Renal cortex interstitium (tissue), 11 donors: ENCODE measurements around the gene NPW. TPM values are rescaled to one million over a fixed set of nuclear protein-coding genes. Genes with fewer than 3 reads are reported as not detected.
A peak's percentile ranks its signal among the peaks of the same experiment; 100 is the strongest.

Source experiments
- DNase-seq, 11 donors: peaks; one replicate each; pipeline ENCODE4 v3.0.0-alpha.2; 2013; ENCODE audit warnings: low read depth in 9 of 11, low spot score in 4 of 11; ENCODE audit errors: extremely low read depth in 1 of 11
- polyA plus RNA-seq, 3 donors: library from polyadenylated mRNA; unstranded; fragments of 120-200 nt; gene quantifications; one replicate each; pipeline ENCODE4 v1.2.1, GENCODE V29; 2013; ENCODE audit not compliant: insufficient read length in 3 of 3

Gene NPW
- polyA plus RNA-seq, 3 donors, result 3.8 to 12.4 (median 8.2) TPM

DNA sequence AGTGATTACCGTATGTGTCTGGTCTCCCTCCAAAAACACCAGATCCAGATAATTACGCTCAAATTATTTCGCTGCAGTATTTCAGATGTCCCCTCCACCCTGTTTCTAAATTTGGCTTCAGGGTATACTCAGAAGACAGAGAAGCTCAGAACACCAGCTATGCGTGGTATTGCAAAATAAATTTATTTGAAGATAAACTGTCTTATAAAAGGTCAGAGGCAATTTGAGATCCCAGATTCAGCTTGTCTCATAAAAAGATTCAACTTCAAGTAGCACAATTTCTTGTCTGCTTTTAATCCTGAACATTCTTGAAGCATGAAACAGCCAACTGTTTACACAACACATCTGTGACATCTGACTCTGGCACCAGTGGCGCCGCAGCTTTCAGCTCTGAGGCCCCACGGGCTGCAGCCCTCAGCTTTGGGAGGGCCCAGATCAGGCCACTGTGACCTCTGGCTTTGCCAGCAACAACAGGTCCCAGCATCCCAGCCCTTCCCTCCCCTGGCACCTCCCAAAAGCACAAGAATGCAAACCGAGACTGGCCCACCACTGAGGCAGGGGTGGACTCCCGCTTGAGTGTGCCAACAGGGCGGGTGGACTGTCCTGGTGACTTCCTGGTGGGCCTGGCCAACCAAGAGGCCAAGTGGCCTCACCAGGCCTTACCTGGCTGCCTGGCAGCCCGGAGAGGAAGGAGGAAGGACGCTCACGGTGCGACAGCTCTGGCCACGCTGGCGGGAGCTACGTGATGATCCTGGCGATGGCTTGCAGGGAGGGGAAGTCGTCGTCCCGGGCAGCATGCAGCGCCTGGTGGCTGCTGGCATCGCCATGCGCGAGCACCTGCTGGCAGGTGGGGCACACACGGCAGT is 21.9 kb upstream of the NPW start:
- no peak for DNase-seq

DNA sequence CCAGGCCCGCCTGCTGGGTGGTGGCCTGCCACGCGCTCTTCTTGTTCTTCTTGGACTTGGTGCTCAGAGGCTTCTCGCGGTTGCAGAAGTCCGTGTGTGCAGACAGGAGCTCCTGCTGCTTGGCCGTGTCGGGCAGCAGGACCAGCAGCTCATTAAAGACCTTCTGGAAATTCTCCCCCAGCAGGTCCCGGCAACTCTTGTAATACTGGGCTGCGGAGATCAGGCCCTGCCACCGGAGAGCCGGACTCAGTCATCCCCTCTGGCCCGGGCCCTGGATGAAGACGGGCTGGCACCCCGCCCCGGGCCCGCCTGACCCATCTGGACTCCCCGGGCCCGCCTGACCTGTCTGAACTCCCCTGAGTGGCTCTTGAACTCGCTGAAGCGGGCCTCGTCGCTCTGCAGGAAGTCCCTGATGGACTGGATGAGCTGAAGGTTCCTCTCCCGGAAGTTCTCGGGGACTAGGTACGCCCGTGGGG is 21.2 kb upstream of the NPW start:
- DNase-seq, result no peak

DNA sequence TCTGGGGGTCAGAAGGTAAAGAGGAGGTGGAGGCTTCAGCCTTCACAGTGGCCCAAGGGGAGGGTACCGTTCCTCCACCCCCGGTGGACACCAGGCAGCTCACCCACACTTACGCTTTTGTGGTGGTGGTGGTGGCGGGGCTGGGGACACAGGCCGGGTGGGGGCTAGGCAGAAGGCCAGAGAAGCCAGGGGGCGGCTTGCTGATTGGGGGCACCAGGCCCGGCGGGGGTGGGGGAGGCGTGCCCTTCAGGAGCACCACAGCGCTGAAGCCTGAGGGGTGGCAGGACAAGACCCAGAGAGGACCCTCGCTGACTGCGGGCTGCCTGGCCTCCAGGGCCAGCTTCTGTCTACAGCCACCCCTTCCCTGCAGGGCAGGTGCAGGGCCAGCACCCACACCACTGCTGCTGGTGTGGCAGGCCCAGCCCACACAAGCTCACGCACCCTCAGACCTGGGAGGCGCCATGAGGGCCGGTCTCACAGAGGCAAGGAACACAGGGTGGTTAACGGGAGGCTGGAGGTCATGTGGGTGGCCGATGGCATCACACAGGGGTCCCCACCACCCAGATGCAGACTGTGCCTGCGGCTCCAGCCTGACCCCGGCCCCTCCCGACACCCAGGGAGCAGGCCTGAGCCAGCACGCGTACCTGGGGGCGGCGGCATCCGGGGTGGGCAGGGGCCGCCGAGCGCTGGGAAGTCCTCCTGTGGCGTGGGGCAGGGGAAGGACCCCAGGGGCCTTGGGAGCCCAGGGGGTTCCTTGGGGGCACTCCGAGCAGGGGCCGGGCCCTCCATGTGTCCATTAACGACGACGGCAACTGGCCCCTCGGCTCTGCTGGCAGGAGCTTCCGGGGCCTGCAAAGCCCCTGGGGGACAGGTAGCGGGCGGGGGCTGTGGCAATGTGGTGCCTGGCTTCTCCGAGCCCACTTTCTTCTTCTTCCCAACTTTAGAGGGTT is 20.5 kb upstream of the NPW start:
- DNase-seq, result no peak

DNA sequence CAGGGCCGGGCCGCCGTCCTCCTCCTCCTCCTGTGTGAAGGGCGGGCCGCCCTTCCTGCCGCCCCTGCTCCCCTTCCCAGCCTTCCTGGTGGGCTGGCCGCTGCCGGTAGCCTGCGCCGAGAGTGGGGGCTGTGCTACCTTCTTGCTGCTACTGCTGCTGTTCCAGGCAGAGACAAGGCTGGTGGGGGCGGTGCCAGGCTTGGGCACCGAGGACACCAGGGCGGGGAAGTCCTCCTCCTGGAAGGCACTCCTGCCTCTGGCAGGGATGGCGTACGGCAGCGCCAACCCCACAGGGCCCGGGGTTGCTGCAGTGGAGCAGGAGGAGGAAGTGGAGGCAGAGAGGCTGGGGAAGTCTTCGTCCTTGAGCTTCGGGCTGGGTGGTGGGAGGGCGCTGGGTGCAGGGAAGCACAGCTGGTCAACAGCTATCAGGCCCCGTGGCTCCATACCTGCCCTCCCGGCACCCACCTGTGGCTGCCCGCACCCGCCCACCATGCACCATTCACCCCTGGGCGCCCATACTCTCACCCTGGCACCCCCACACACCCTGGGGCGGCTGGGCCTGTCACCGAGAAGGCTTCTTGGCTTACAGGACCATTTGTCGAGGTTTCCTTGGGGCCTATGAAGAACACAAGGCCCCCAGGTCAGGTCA is 19.6 kb upstream of the NPW start:
- no peak for DNase-seq

DNA sequence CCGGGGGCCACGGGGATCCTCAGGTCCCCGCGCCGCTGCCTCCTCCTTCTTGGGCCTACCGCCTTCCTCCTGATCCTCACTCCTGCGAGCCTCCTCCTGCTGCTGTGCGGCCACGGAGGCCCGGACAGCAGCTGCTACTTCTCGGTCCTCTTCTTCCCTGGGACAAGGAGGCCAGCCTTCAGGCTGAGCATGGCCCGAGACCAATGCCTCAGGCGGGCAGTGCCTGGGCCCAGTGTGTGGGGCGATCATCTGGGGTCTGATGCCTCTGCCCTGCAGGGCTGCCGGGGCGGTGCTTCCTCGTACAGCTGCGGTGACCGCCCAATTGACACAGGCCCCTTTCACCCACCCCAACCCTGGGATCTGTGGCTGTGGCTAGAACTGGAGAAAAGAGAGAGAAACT is 18.6 kb upstream of the NPW start:
- DNase-seq, result no peak

DNA sequence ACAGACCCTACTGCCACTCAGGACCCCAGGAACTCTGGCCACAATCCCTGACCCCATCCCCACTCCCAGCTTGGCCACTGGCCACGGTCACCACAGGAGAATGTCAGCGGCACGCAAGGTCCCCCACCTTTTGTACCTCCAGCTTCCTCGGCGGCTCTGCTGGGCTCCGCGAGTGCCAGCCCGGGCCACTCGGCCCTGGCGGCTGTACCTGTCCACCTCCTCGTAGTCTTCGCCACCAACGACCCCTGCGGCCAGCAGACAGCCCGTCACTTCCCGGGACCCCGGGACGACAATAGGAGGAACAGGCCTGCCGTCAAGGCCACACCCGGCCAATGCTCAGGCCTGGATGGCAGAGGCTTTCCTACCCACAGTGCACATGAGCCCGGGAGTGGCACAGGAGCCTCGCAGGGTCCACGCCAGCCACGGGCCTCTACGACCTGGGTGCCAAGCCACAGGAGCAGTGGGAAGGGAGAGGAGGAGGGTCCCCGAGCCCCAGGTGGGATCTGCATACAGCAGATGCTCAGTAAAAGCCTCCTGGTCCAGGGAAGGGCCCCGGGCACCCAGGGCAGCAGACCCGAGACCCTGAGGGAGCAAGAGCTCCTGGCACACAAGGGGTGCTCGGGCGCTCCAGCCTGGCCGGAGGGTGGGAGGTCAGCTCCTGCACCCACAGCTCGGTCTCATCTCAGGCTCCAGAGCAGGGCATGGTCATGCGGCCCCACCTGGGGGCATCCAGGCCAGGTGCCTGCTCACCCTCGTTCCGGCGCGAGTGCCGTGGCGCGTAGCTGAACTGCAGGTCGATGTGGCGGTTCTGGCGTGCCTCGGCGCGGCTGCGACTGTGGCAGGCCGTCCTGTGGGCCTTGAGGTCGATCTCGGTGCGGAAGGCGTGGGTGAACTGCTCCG is 17.9 kb upstream of the NPW start:
- no peak for DNase-seq

DNA sequence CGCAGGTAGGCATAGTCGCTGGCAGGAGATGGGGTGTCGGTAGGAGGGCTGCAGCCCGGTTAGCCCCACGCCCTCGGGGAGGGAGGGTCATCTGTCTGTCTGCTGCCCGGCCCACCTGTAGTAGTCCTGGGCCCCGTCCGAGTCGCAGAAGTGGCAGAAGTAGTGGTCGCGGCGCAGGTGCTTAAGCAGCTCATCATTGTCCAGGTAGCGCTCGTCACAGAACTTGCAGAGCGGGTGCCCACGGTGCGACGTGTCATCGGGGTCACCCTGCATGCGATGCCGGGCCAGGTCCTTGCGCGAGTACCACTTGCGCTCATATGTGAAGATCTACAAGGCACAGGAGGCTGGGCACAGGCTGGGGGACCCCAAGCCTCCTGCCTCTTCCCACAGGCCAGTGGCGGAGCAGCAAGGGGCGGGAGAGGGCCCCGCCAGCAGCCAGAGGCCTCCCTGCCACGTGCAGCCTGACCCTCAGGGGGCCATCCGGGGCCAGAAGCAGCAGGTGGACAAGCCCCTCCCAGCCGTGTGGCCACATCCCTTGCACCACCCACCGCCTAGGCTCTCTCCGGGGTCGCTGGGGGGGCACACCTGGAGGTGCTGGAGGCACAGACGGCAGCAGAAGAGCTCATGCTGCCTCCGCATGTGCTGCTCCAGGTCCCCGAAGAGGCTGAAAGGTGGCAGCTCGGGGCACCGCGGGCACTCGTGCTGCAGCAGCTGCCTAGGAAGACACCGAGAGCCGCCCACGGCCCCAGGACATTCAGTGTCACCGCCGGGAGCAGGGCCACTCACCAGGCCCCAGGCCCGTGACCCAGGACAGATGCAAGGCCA is 17.0 kb upstream of the NPW start:
- no peak for DNase-seq

DNA sequence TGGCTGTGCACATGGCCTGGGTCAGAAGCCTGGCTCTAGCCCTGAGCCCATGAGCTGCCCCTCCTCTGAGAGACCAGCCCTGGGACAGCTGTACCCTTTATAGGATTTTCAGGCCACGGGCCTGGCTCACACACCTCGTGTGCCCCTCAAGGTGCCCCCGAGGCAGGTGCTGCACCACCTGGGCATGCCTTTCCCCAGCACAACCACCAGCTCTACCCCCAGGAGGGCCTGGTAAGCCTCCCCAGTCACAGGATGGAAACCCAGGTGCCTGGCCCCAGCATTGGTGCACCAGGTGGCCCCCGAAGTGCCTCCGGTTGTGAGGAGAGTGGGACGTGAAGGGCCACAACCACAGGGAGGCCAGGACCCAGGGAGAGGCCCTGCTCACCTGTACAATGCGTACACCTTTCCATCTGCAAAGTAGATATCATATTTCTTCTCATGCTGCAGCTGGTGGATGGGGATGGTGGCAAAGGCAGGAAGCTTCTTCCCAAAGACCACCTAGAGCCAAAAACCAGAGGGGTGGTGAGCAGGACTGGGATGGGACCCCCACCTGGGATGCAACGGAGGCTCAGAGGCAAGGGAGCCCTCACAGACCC is 16.3 kb upstream of the NPW start:
- no peak for DNase-seq

DNA sequence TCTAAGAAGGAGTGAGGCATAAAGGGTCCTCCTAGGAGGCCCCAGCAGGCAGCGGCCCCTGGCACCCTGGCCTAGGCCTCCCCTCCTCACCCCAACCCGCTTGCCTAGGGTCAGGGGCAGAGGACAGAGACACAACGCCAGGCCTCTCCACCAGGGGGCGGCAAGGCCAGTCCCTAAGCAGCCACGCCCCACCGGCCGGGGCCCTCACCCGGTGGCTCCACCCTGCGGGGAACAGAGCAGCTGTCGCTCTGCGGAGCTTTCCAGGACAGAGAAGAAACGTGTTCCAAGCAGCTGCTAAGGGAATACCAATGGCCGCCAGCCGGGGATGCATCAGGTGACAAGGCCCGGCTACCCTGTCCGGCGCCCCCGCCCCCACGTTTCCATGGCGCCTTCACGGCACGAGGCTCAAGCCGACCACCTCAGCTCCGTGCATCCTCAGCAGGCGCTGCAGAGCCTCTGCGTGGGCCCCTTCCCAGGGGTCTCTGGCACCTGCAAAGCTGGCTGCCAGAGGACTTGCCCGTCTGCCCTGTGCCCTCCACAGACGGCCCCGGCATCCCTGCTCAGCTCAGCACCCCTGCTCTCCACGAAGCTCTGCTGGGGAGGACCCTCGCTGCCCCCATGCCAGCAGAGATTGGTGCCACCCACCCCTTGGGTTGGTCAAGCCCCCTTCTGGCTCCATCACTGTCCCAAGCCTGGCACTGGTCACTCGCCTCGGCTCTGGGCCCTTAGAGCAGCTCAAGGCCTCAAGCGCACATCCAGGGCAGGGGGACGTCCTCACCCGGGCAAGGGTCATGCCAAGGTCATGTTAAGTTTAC is 15.6 kb upstream of the NPW start:
- DNase-seq, result peak in 8 of 11 donors; percentile 68 to 89 (median 78)

DNA sequence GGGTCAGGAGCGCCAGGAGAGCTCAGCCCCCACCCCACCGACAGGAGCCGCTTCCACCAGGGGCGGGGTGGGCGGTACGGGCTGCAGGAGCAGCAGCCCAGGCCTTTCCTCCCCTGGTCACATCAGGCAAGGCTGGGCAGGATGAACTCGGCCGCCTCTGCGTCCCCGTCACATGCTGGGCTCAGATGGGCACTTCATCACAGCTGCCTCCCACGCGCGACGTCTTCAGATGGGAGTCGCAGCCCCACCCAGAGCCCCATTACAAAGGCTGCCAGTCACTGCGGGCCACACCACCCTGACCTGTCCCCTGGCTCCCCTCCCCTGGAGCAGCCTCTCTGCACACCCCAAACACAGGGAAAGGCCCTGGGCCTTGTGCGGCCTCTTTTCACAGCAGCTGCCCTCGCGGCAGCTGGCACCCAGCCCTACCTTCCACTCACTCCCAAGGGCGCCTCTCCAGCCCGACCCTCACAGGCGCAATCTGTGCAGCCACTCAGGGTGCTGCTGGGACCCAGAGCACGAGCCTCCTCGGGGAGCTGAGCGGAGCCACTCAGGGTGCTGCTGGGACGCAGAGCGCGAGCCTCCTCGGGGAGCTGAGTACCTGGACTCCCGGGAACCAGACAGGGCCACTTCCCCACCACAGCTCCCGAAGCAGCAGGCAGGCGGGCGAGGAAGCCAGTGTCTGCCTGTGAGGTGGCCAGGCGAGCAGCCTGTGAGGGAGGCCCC is 14.6 kb upstream of the NPW start:
- DNase-seq, result no peak

DNA sequence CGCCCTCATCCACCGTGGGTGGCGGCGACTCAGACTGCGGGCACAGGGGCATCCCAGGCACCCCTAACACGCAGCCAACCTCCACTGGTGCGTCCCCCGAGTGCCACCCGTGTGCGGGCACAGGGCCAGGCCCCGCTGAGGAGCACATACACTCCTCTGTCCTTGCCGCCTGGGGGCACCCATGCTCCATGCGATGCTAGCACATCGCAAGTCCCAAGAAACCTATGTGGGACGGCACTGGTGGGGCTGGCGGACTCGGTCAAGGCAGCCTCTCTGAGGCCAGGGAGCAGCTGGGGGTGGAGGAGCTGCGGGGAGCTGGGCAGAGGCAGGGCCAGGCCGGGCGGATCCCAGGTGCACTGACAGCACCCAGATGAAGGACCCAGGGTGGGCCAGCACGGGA is 13.9 kb upstream of the NPW start:
- DNase-seq, result no peak

DNA sequence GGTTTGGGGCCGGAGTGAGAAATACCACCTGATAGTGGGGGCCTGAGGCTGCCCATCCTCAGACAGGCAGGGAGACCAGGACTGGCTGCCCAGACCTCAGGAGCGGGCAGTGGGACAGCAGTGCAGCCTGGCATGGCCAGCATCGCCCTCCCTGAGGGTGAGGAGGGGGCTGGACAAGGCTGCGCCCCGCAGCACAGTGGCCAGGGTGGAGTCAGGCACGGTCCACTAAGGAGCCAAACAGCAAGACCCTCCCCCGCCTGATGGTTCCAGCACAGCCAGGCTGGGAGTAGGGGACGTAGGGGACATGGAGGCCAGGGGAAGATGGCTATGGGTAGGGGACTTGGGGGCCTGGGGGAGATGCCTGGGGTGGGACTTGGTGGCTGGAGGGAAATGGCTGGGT is 13.3 kb upstream of the NPW start:
- DNase-seq, result no peak

DNA sequence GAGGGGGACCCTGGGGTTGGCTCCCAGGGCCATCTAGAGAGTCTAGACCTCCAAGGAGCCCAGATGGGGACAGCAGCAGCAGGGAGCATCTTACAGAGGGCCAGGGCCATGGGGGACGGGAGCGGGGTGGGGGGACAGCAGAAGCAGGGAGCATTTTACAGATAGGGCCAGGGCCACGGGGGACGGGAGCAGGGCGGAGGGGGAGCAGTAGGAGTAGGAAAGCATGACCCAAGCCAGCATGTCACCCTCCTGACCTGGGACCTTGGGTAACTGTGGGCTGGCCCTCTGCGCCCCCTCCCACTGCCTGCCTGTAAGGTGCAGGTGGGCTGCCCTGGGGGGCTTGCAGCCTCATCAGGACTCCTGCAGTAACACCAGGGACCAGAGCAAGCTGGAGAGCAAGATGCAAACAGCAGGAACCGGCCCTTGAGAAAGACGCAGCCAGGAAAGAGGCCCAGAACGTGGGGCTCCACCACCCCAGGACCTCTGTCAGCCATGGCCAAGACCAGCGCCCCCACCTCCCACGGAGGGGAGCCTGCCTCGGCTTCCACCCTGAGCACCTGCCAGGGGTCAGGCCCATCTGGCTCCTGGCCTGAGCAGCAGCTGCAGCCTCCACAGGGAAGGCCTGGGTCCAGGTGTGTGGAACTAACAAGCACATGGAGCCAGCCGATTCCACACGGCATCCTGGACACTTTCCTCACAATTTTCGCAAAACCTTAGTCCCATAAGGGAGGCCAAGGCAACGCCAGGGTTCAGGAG is 12.3 kb upstream of the NPW start:
- DNase-seq, result no peak

DNA sequence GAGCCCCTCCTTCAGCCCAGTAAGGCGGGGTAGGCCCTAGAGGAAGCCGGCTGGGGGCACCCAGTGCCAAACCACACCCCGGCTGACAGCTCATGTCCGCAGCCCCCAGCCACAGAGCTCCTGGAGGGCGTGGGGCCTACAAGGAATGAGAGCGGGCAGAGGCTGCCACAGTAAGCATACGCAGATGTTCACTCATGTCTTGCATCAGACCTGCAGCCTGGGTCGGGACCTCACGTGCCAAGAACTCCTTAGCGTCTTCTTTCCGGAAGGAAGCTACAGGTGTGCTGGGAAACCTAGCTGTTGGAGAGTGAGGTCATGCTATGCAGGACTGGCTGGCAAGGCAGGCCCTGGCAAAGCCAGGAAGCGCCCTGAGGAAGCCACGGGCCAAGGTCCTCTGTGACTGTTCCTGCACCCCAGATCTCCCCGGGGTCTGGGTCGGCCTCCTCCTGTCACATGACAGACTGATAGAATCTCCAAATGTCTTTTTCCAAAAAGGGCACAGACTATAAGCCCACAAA is 11.5 kb upstream of the NPW start:
- no peak for DNase-seq

DNA sequence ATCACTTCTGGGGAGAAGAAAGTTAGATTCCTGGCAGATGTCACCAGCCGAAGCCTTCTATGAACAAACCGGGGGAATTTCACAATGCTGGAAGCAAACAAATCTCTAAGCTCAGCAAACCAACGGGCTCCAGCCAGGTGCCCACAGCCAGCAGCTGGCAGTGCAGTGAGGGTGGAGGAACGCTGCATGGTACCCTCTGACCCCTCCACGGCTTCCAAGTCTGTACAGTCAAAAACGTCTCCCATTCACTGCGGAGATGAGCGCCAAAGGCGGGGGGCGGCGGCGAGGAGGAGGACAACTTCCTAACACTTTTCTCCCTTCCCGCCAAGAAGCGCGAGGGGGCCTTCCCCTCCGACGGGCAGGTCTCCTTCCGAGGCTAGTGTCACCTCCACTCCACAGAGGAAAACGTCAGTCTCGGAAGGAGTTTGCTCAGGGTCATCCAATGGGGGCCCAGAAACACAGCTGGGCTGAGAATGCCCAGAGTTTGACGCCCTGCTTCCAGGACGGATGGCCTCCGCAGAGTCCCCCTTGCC is 10.9 kb upstream of the NPW start:
- DNase-seq, result no peak
